Measurements from ENCODE around the gene KLF13. TPM values are rescaled to one million over a fixed set of nuclear protein-coding genes. Genes with fewer than 3 reads are reported as not detected.

The KLF13 gene
- polyA plus RNA-seq, 2 donors: 9.0 to 20.9 TPM

DNA sequence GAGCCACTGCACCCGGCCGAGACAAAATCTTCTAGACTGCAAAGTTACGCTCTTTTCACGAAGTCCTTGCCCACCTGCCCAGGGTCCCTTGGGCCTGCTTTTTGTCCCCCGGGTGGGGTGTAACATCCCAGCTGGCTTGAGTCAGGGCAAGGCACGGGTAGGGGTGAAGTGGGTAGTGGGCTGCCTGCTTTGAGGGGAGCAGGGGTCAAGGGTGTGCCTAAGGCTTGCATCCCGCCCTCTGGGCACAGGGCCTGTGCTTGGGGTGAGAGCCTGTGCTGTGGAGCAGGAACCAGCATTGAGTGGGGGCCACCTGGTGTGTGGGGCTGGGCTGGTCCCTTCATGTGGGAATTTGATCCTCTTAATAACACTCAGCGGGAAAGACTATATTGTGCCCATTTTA, 74.6 kb downstream of the KLF13 start:
- Histone ChIP-seq H3K27ac (ENCODE audit: low read depth in 2 of 2, low read length in 1 of 2) (no peak overlapping the region), H3K36me3 (ENCODE audit: control insufficient read depth in 2 of 2, insufficient read depth in 2 of 2, low read length in 1 of 2) (no peaks in the 10 kb centered on the region), H3K4me1 (ENCODE audit: control insufficient read depth in 2 of 2, insufficient read depth in 2 of 2, low read length in 1 of 2) (peaks cover 0 to 27% of the 10 kb centered on the region in 2 donors), H3K9me3 (ENCODE audit: control insufficient read depth in 2 of 2, insufficient read depth in 1 of 2, low read depth in 1 of 2, low read length in 1 of 2) (no peaks in the 10 kb centered on the region), H3K27me3 (ENCODE audit: control insufficient read depth in 1 of 2, insufficient read depth in 2 of 2, low read length in 2 of 2) (no peaks in the 10 kb centered on the region), H3K4me3 (ENCODE audit: low read depth in 1 of 2, low read length in 2 of 2) (no peak overlapping the region)
- 82% methylated on average over 8 of the region's 8 CpGs for WGBS, 2 donors

- Histone ChIP-seq H3K27ac (ENCODE audit: low read depth in 2 of 2, low read length in 1 of 2) (peak overlapping the region in 1 of 2 donors; percentile 32), H3K36me3 (ENCODE audit: control insufficient read depth in 2 of 2, insufficient read depth in 2 of 2, low read length in 1 of 2) (no peaks in the 10 kb centered on the region), H3K4me1 (ENCODE audit: control insufficient read depth in 2 of 2, insufficient read depth in 2 of 2, low read length in 1 of 2) (peaks cover 0 to 27% of the 10 kb centered on the region in 2 donors), H3K27me3 (ENCODE audit: control insufficient read depth in 1 of 2, insufficient read depth in 2 of 2, low read length in 2 of 2) (no peaks in the 10 kb centered on the region), H3K9me3 (ENCODE audit: control insufficient read depth in 2 of 2, insufficient read depth in 1 of 2, low read depth in 1 of 2, low read length in 1 of 2) (no peaks in the 10 kb centered on the region), H3K4me3 (ENCODE audit: low read depth in 1 of 2, low read length in 2 of 2) (no peak overlapping the region)
- whole genome bisulfite sequencing, 2 donors: 95 to 97% methylated on average over 8 of the region's 8 CpGs
These were observed 75.4 kb downstream of the KLF13 start for GRCh38 chr15:31402003-31402402.

DNA sequence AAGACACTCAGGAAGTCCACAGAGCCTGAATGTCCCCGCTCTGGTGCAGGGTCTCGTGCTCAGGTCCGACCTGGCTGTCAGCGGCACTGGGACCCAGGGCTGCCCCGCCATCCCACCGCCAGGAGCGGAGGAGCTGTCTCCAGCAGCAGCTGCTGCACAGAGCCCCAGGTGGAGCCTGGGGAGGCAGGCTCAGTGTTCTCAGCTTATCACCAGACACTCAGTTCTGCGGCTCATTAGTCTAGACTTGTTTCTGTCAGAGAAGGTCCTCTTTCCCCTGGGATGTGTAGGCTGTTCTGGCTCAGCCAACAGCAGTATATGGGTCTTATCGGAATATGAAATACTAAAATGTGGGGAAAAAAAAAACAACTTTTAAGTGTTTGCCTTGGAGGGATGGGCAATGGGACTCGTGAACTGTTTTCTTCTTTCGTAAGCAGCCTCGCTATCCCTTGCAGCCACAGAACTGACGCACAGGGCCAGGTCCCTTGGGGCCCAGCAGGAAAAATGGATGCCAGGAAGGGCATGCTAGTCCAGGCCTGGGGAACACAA, 75.9 kb downstream of the KLF13 start:
- Histone ChIP-seq H3K36me3 (ENCODE audit: control insufficient read depth in 2 of 2, insufficient read depth in 2 of 2, low read length in 1 of 2) (no peaks in the 10 kb centered on the region), H3K27ac (ENCODE audit: low read depth in 2 of 2, low read length in 1 of 2) (peak overlapping the region in 1 of 2 donors; percentile 32), H3K4me3 (ENCODE audit: low read depth in 1 of 2, low read length in 2 of 2) (no peak overlapping the region), H3K9me3 (ENCODE audit: control insufficient read depth in 2 of 2, insufficient read depth in 1 of 2, low read depth in 1 of 2, low read length in 1 of 2) (no peaks in the 10 kb centered on the region), H3K4me1 (ENCODE audit: control insufficient read depth in 2 of 2, insufficient read depth in 2 of 2, low read length in 1 of 2) (peaks cover 0 to 24% of the 10 kb centered on the region in 2 donors), H3K27me3 (ENCODE audit: control insufficient read depth in 1 of 2, insufficient read depth in 2 of 2, low read length in 2 of 2) (no peaks in the 10 kb centered on the region)
- 76 to 78% methylated on average over 13 of the region's 13 CpGs for WGBS, 2 donors

GRCh38 chr15:31403096-31403495, 76.5 kb downstream of the KLF13 start:
- no peaks in the 10 kb centered on the region for H3K9me3 ChIP-seq (ENCODE audit: control insufficient read depth in 2 of 2, insufficient read depth in 1 of 2, low read depth in 1 of 2, low read length in 1 of 2)
- no peak overlapping the region for H3K27ac ChIP-seq (ENCODE audit: low read depth in 2 of 2, low read length in 1 of 2)
- no peak overlapping the region for H3K4me3 ChIP-seq (ENCODE audit: low read depth in 1 of 2, low read length in 2 of 2)
- peaks cover 0 to 19% of the 10 kb centered on the region in 2 donors for H3K4me1 ChIP-seq (ENCODE audit: control insufficient read depth in 2 of 2, insufficient read depth in 2 of 2, low read length in 1 of 2)
- WGBS, 2 donors: 86 to 87% methylated on average over 6 of the region's 6 CpGs
- H3K36me3 ChIP-seq (ENCODE audit: control insufficient read depth in 2 of 2, insufficient read depth in 2 of 2, low read length in 1 of 2): no peaks in the 10 kb centered on the region
- no peaks in the 10 kb centered on the region for H3K27me3 ChIP-seq (ENCODE audit: control insufficient read depth in 1 of 2, insufficient read depth in 2 of 2, low read length in 2 of 2)

GRCh38 chr15:31403606-31404005, 77.0 kb downstream of the KLF13 start:
- WGBS, 2 donors: 91 to 94% methylated on average over 5 of the region's 5 CpGs
- Histone ChIP-seq H3K27ac (ENCODE audit: low read depth in 2 of 2, low read length in 1 of 2) (no peak overlapping the region), H3K4me1 (ENCODE audit: control insufficient read depth in 2 of 2, insufficient read depth in 2 of 2, low read length in 1 of 2) (peaks cover 0 to 14% of the 10 kb centered on the region in 2 donors), H3K4me3 (ENCODE audit: low read depth in 1 of 2, low read length in 2 of 2) (no peak overlapping the region), H3K36me3 (ENCODE audit: control insufficient read depth in 2 of 2, insufficient read depth in 2 of 2, low read length in 1 of 2) (no peaks in the 10 kb centered on the region), H3K9me3 (ENCODE audit: control insufficient read depth in 2 of 2, insufficient read depth in 1 of 2, low read depth in 1 of 2, low read length in 1 of 2) (no peaks in the 10 kb centered on the region), H3K27me3 (ENCODE audit: control insufficient read depth in 1 of 2, insufficient read depth in 2 of 2, low read length in 2 of 2) (no peaks in the 10 kb centered on the region)

GRCh38 chr15:31404345-31404744, 77.7 kb downstream of the KLF13 start:
- Histone ChIP-seq H3K36me3 (ENCODE audit: control insufficient read depth in 2 of 2, insufficient read depth in 2 of 2, low read length in 1 of 2) (no peaks in the 10 kb centered on the region), H3K27me3 (ENCODE audit: control insufficient read depth in 1 of 2, insufficient read depth in 2 of 2, low read length in 2 of 2) (no peaks in the 10 kb centered on the region), H3K9me3 (ENCODE audit: control insufficient read depth in 2 of 2, insufficient read depth in 1 of 2, low read depth in 1 of 2, low read length in 1 of 2) (peaks cover 0 to 2% of the 10 kb centered on the region in 2 donors), H3K27ac (ENCODE audit: low read depth in 2 of 2, low read length in 1 of 2) (no peak overlapping the region), H3K4me1 (ENCODE audit: control insufficient read depth in 2 of 2, insufficient read depth in 2 of 2, low read length in 1 of 2) (peaks cover 0 to 9% of the 10 kb centered on the region in 2 donors), H3K4me3 (ENCODE audit: low read depth in 1 of 2, low read length in 2 of 2) (no peak overlapping the region)
- 91 to 93% methylated on average over 3 of the region's 3 CpGs for WGBS, 2 donors

DNA sequence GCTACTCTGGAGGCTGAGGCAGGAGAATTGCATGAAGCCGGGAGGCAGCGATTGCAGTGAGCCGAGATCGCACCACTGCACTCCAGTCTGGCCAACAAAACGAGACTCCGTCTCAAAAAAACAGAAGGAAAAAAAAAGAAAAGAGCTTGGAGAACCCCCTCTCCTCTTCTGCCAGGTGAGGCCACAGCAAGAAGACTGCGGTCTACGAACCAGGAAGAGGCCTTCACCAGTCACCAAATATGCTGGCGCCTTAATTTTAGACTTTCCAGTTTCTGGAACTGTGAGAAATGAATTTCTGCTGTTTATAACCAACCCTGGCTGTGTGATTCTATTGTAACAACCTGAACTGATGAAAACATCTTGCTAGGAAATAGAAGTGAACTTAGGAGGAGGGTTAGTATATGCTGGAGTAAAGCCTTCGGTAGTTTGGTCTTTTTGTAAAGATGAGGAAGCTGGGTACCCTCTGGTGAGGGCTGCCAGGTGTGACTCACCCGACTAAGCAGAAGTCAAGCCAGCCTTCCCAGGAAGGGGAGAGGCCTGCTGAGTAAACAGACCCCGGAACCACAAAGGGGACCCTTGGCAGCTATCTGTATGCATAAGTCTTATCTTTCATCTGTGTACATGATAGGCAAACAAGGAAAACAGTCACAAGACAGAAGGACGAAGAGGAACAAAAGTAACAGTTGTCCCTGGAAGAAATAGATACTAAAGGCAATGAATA, 78.7 kb downstream of the KLF13 start:
- Histone ChIP-seq H3K4me1 (ENCODE audit: control insufficient read depth in 2 of 2, insufficient read depth in 2 of 2, low read length in 1 of 2) (peaks cover 0 to 2% of the 10 kb centered on the region in 2 donors), H3K4me3 (ENCODE audit: low read depth in 1 of 2, low read length in 2 of 2) (no peak overlapping the region), H3K27me3 (ENCODE audit: control insufficient read depth in 1 of 2, insufficient read depth in 2 of 2, low read length in 2 of 2) (no peaks in the 10 kb centered on the region), H3K9me3 (ENCODE audit: control insufficient read depth in 2 of 2, insufficient read depth in 1 of 2, low read depth in 1 of 2, low read length in 1 of 2) (peaks cover 0 to 2% of the 10 kb centered on the region in 2 donors), H3K36me3 (ENCODE audit: control insufficient read depth in 2 of 2, insufficient read depth in 2 of 2, low read length in 1 of 2) (no peaks in the 10 kb centered on the region), H3K27ac (ENCODE audit: low read depth in 2 of 2, low read length in 1 of 2) (no peak overlapping the region)
- WGBS, 2 donors: 74 to 77% methylated on average over 13 of the region's 13 CpGs

GRCh38 chr15:31407376-31407775, 80.7 kb downstream of the KLF13 start:
- no peaks in the 10 kb centered on the region for H3K36me3 ChIP-seq (ENCODE audit: control insufficient read depth in 2 of 2, insufficient read depth in 2 of 2, low read length in 1 of 2)
- no peaks in the 10 kb centered on the region for H3K27me3 ChIP-seq (ENCODE audit: control insufficient read depth in 1 of 2, insufficient read depth in 2 of 2, low read length in 2 of 2)
- no peak overlapping the region for H3K4me3 ChIP-seq (ENCODE audit: low read depth in 1 of 2, low read length in 2 of 2)
- 92 to 93% methylated on average over 1 of the region's 1 CpG for WGBS, 2 donors
- no peak overlapping the region for H3K27ac ChIP-seq (ENCODE audit: low read depth in 2 of 2, low read length in 1 of 2)
- peaks cover 0 to 2% of the 10 kb centered on the region in 2 donors for H3K9me3 ChIP-seq (ENCODE audit: control insufficient read depth in 2 of 2, insufficient read depth in 1 of 2, low read depth in 1 of 2, low read length in 1 of 2)
- no peaks in the 10 kb centered on the region for H3K4me1 ChIP-seq (ENCODE audit: control insufficient read depth in 2 of 2, insufficient read depth in 2 of 2, low read length in 1 of 2)

DNA sequence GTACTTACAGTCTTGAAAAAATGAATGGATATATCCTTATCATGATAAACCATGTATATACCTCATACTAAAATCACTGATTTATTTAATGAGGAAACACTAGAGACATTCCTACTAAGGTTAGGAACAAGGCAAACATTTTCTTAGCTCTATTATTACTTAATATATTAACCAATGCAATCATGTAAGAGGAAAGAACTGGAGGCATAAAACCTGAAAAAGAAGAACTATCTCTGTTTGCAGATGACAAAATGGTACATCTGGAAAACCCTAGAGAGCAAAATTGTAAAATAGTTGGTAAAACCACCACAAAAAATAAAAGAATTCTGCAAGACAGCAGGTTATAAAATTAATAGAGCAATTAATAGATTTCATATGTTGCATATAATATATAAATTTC, 81.2 kb downstream of the KLF13 start:
- H3K4me3 ChIP-seq (ENCODE audit: low read depth in 1 of 2, low read length in 2 of 2): no peak overlapping the region
- H3K36me3 ChIP-seq (ENCODE audit: control insufficient read depth in 2 of 2, insufficient read depth in 2 of 2, low read length in 1 of 2): no peaks in the 10 kb centered on the region

DNA sequence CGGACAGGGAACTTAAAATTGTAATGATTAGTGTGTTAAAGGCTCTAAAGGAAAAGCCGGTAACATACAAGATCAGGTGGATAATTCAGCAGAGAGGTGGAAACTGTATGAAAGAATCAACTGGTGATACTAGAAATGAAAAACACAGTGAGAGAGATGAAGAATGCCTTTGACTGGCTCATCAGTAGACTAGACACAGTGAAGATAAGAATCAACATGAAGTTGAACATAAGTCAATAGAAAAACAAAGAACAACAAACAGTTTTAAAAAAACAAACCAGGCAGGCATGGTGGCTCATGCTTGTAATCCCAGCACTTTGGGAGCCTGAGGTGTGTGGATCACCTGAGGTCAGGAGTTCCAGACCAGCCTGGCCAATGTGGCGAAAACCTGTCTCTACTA, 82.1 kb downstream of the KLF13 start:
- no peak overlapping the region for H3K27ac ChIP-seq (ENCODE audit: low read depth in 2 of 2, low read length in 1 of 2)
- H3K4me1 ChIP-seq (ENCODE audit: control insufficient read depth in 2 of 2, insufficient read depth in 2 of 2, low read length in 1 of 2): no peaks in the 10 kb centered on the region
- H3K27me3 ChIP-seq (ENCODE audit: control insufficient read depth in 1 of 2, insufficient read depth in 2 of 2, low read length in 2 of 2): no peaks in the 10 kb centered on the region
- peaks cover 0 to 2% of the 10 kb centered on the region in 2 donors for H3K9me3 ChIP-seq (ENCODE audit: control insufficient read depth in 2 of 2, insufficient read depth in 1 of 2, low read depth in 1 of 2, low read length in 1 of 2)
- H3K36me3 ChIP-seq (ENCODE audit: control insufficient read depth in 2 of 2, insufficient read depth in 2 of 2, low read length in 1 of 2): no peaks in the 10 kb centered on the region
- 94 to 97% methylated on average over 3 of the region's 3 CpGs for WGBS, 2 donors
- H3K4me3 ChIP-seq (ENCODE audit: low read depth in 1 of 2, low read length in 2 of 2): no peak overlapping the region

More for the DNA sequence above, 81.2 kb downstream of the KLF13 start:
- Histone ChIP-seq H3K4me1 (ENCODE audit: control insufficient read depth in 2 of 2, insufficient read depth in 2 of 2, low read length in 1 of 2) (no peaks in the 10 kb centered on the region), H3K27me3 (ENCODE audit: control insufficient read depth in 1 of 2, insufficient read depth in 2 of 2, low read length in 2 of 2) (no peaks in the 10 kb centered on the region), H3K27ac (ENCODE audit: low read depth in 2 of 2, low read length in 1 of 2) (no peak overlapping the region), H3K9me3 (ENCODE audit: control insufficient read depth in 2 of 2, insufficient read depth in 1 of 2, low read depth in 1 of 2, low read length in 1 of 2) (peaks cover 0 to 2% of the 10 kb centered on the region in 2 donors)

Data from esophagus (tissue), 2 donors.